Epidermal melanocyte (primary cell): Measurements from ENCODE around the gene PPFIA2.
A peak's percentile ranks its signal among the peaks of the same experiment; 100 is the strongest.

Source experiments
- DNase-seq: peaks from one replicate; pipeline ENCODE4 v3.0.0; 2011; ENCODE audit warnings: low spot score; ENCODE audit not compliant: insufficient read length

Gene PPFIA2

GRCh38 chr12:81558031-81558430 is 201.1 kb downstream of the PPFIA2 start:
- no peak for DNase-seq

- no peak for DNase-seq
Measured at GRCh38 chr12:81546811-81547210, 212.3 kb downstream of the PPFIA2 start.

DNA sequence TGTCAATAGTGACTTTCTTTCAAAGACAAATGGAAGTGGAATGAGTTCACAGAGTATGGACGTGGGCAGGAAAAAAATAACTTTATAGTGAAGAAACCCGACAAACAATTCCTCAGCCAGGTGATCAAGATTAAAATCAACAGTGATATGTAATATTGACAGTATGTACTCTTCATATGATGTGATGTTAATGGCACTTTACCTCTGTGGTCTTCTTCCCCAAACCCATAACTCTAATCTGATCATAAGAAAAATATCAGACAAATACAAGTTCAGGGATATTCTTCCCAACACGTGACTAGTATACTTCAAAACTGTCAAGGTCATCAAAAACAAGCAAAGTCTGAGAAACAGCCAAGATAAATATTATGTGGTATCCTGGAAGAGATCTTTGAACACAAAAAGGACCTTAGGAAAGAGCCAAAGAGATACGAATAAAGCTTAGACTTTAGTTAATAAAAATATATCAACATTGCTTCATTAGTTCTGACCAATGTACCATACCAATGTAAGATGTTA is 215.5 kb downstream of the PPFIA2 start:
- no peak for DNase-seq

GRCh38 chr12:81542065-81543010 is 216.8 kb downstream of the PPFIA2 start:
- no peak for DNase-seq

DNA sequence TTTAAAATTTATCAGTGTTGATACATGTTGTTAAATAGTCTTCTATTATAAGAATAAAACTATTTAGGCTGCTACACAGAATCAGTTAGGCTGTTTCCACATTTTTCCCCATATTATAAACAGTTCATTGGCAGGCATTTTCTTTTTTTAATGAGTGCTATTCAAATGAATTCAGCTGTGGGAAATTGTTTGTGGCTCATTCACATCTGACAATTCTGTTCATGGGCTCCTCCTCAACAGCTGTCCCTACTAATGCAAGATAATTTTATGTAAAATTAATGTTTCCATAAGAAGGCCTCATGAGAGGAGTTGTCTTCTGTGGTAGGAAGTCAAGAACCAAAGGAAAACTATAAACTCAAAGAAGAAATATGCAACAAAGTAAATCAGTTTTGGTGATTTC is 218.0 kb downstream of the PPFIA2 start:
- no peak for DNase-seq

DNA sequence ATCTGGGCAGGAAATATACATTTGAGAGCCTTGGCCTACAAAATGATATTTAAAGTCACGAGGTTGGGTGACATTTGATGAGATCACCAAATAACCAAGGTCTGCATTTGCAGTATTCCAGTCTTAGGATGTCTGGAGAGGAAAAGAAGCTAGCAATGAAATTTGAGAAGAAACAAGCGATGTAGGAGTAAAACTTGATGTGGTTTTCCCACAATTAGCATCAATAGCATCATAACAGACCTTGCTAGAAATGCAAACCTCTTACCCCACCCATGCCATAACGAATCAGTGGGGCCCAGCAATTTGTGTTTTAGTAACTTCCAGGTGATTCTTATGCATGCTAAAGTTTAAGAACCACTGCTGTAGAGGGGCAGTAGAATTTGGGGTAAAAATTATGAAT is 219.9 kb downstream of the PPFIA2 start:
- DNase-seq: no peak

- DNase-seq: no peak
Measured at GRCh38 chr12:81533054-81533453, 226.1 kb downstream of the PPFIA2 start.

GRCh38 chr12:81530352-81530751 is 228.8 kb downstream of the PPFIA2 start:
- no peak for DNase-seq

- DNase-seq: no peak
Measured at GRCh38 chr12:81520064-81520945, 238.8 kb downstream of the PPFIA2 start.

DNA sequence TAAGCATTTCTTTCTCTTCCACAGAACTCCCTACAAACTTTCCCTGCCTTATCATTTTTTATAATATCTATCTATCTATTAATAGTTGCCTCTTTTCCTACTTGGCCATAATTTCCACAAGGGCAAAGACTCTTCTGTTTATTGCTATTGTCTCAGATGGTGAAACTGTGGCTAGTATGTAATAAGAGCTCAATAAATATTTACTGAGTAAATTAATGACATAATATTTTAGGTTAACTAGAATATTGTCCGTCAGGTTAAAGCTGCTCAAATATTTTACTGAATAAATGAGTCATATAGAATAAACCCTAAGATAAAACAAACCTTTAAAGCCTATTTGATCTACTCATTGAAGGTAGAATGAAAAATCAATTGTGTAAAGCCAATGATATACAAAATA is 240.5 kb downstream of the PPFIA2 start:
- no peak for DNase-seq

- no peak for DNase-seq
Measured at GRCh38 chr12:81517296-81517695, 241.9 kb downstream of the PPFIA2 start.

GRCh38 chr12:81502912-81503695 is 256.0 kb downstream of the PPFIA2 start:
- DNase-seq: peak; percentile 19

DNA sequence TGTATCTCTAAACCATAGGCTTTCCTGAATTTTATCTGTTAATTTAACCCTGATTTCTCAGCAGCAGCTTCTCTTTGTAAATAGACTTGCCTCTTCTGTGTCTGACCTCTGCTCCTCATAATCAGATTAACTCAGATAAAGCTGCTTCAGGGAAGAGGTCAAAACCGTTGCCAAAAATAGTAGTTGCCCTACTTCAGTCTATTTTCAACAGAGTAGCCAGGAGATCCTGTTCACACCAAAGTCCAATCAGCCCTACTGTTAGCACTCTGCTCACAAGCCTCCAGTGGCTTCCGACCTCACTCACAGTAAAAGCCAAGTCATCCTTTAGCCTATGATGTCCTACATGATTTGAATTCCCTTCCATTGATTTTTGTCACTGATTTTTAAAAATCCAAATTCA is 258.4 kb downstream of the PPFIA2 start:
- no peak for DNase-seq

GRCh38 chr12:81499809-81500208 is 259.3 kb downstream of the PPFIA2 start:
- DNase-seq: no peak

DNA sequence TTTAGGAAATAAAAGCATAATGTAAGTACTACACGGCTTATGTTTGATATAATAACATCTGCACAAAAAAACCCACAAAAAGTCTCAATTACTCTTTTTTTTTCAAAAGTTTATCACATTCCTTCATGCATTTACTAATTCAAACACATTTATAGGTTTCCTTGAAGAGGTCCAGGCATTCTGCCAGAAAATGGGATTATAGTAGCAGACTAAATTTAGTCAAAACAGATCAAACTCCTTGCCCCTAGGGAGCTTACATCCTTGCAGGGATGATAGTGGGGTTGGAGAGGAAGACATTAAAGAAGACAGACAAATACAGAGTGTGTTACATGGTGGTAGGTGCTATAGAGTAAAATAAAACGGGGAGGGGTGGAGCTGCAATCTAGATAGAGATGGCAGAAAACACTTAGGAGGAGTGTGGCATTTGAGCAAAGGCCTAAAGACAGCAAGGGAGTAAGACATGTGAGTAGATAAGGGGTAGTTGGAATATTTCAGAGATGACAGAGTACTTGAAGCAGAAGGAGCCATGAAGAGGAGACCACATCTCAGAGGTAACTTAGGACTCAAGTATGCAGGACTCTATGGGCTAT is 266.9 kb downstream of the PPFIA2 start:
- DNase-seq: no peak

- DNase-seq: no peak
Measured at GRCh38 chr12:81472934-81473333, 286.2 kb downstream of the PPFIA2 start.

GRCh38 chr12:81470923-81471322 is 288.2 kb downstream of the PPFIA2 start:
- DNase-seq: no peak

DNA sequence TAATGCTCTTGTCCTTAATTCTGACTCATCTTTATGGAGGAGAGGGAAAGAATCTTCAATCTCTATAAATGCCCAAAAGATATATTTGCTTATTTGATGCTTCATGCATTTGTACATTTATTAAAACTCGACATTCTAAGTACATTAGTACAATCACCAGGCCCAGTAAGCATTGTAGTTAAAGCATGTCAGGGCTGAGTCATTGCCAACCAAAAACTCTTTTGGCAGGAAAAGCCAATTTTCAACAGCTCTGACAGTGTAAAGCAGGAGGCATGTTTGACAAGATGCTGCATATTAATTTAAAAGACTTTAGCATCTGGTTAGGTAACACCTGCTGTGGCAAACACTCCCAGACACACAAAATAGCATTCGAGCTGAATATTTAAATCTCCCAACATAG is 290.9 kb downstream of the PPFIA2 start:
- no peak for DNase-seq

- DNase-seq: no peak
Measured at GRCh38 chr12:81465876-81466275, 293.3 kb downstream of the PPFIA2 start.

DNA sequence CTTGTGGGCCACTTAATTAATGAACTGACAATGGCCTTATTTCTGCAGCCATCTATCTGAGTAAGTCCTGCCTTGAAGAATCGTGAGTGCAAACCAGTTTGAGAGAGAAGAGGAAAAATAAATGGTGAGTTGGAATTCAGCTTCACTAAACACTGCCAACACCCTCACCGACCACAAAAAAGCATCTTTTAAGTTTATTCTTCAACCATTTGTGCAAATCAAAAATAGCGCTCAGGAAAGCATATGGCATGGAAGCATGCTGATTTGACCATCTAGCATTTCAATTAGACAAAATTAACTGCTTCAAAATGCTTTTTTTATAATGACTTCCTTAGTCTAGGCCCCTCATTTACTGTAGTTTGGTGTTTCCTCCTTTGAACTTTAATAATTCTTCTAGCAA is 294.0 kb downstream of the PPFIA2 start:
- DNase-seq: no peak

DNA sequence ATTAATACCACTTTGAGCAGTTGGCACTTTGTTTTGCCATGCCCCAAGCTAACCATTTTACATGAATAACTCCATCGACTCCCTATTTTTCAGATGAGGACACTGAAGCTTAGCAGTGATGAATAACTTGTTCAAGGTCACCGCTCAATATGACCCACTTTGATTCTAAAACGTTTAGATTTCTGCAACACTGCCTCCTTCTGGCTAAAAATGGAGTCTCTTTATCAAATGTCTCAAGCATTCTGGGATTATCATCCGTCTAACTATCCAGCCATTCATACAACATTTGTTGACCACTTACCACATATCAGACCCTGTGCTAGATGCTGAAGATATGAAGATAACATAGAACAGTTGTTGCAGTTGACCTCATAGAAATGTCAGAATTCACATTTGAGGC is 298.0 kb downstream of the PPFIA2 start:
- DNase-seq: no peak
